HL-60 (cell line): Measurements from ENCODE around the gene DDX24.

Experiments
- DNase-seq, 2 experiments: peaks; one replicate each; pipeline ENCODE4 v3.0.0-alpha.2; 2010 to 2020; ENCODE audit warnings: low read depth in 1 of 2, low spot score in 1 of 2
- H3K27ac ChIP-seq: fragments of 250-450 bp; sonication (Bioruptor Pico); replicated peaks from 2 replicates; pipeline ENCODE4 v1.5.1; 2020; ENCODE audit warnings: mild to moderate bottlenecking, moderate library complexity
- H3K27me3 ChIP-seq: fragments of 250-450 bp; sonication (Bioruptor Pico); 2 replicates; pipeline ENCODE4 v1.5.1; 2021; ENCODE audit warnings: mild to moderate bottlenecking, moderate library complexity; ENCODE audit not compliant: insufficient read depth, poor library complexity, severe bottlenecking
- H3K4me3 ChIP-seq: replicated peaks from 2 replicates; pipeline ENCODE4 v1.5.1; 2011; ENCODE audit warnings: mild to moderate bottlenecking, control low read depth, low read length; ENCODE audit not compliant: insufficient read depth
- CTCF ChIP-seq: IDR thresholded peaks from one replicate; pipeline ENCODE4 v1.5.1; 2011; ENCODE audit warnings: low read length, control low read depth, inconsistent platforms; ENCODE audit not compliant: insufficient read depth
- GABPA ChIP-seq: IDR thresholded peaks from 2 replicates; pipeline ENCODE4 v1.6.1; 2012; ENCODE audit warnings: low read depth
- POLR2AphosphoS5 ChIP-seq: IDR thresholded peaks from 2 replicates; pipeline ENCODE4 v1.6.1; 2012; ENCODE audit warnings: low read depth
- REST ChIP-seq: IDR thresholded peaks from 2 replicates; pipeline ENCODE4 v1.6.1; 2012; ENCODE audit warnings: low read depth; ENCODE audit not compliant: insufficient replicate concordance
- SPI1 ChIP-seq: IDR thresholded peaks from 2 replicates; pipeline ENCODE4 v1.6.1; 2012; ENCODE audit warnings: low read depth, mild to moderate bottlenecking, borderline replicate concordance

DDX24 gene

GRCh38 chr14:94038921-94039629 lies 41.9 kb downstream of the DDX24 start:
- Histone ChIP-seq H3K27me3 (no peaks in the 10 kb centered on the region), H3K27ac (no peak overlapping the region), H3K4me3 (no peak overlapping the region)
- DNase-seq, result no peak
- TF ChIP-seq GABPA (no peak), REST (no peak), POLR2AphosphoS5 (no peak), CTCF (no peak), SPI1 (no peak)

GRCh38 chr14:94038510-94038909 lies 42.5 kb downstream of the DDX24 start:
- H3K4me3 ChIP-seq, result no peak overlapping the region
- H3K27ac ChIP-seq, result no peak overlapping the region
- no peak for TF ChIP-seq CTCF
- no peak for TF ChIP-seq REST
- TF ChIP-seq POLR2AphosphoS5, result no peak
- TF ChIP-seq GABPA, result no peak
- no peak for TF ChIP-seq SPI1
- DNase-seq, result no peak
- H3K27me3 ChIP-seq, result no peaks in the 10 kb centered on the region

GRCh38 chr14:94037954-94038353 lies 43.0 kb downstream of the DDX24 start:
- Histone ChIP-seq H3K27ac (no peak overlapping the region), H3K4me3 (no peak overlapping the region), H3K27me3 (no peaks in the 10 kb centered on the region)
- TF ChIP-seq POLR2AphosphoS5 (no peak), GABPA (no peak), CTCF (no peak), REST (no peak), SPI1 (no peak)
- no peak for DNase-seq
